ENCODE measurements around the gene KCTD14. TPM values are rescaled to one million over a fixed set of nuclear protein-coding genes. Genes with fewer than 3 reads are reported as not detected.

The KCTD14 gene
- total and polyA plus RNA-seq, 9 of the 15 experiments (the other 6 are each of a cell fraction or from before 2014, with no cell fraction given), result 0.04 to 0.30 (median 0.11) TPM; not detected in 2

DNA sequence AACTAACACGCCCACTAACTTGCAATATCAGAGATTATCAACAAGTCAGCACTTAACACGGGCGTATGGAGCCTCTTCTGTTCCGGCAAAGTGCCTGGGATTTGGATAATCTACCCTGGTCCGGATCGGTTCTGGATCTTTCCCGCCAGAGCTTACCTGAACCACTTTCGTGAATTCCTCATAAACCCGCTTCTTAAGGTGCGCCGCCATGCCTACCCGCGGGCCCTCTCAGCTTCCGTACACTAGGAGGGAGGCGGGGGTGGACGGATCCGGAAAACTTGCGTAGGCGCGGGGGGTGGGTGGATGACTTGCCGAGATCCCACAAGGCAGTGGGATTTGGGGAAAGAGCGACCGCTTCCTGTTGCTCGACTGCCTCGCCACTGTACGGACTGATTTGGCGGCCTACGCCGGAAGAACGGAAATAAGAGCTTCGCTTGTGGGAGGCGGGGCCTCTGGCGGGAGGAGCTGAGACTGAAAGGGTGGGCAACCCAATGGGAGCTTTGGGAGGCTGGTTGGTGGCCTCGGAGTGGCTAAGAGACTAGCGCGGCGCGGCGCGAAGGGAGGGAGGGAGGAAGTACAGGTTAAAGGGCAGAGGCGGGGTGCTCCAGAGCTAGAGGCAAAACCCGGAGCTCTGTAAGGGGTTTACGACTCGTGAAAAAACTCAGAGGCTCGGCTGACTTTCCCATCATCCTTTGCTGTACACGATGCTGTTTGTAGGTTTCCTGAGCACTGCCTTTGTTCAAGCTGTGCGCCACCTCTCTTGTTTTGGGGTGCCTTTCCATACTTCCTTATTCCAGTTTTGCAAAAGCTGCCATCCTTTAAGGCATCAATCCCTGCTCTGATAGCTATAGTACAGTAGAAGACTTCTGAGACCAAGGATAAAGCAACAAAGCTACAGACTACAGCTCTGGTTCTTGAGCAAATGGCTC, 28.4 kb downstream of the KCTD14 start, which contains the start of gene INTS4 (continued):
- 0 out of 2 replicates have a peak, but pooled peaks have one; percentile 20 for TF ChIP-seq NR1H2 (CRISPR knock-in tag; IDR thresholded peaks at IDR 0.05)
- TF ChIP-seq HSF4 (CRISPR knock-in tag; IDR thresholded peaks at IDR 0.05; ENCODE audit: borderline replicate concordance), result 0 out of 2 replicates have a peak, but pooled peaks have one; percentile 46
- no peak for TF ChIP-seq ZNF79 (CRISPR knock-in tag; IDR thresholded peaks at IDR 0.05; ENCODE audit: low read depth)
- TF ChIP-seq MBD2 (IDR thresholded peaks at IDR 0.05; ENCODE audit: borderline replicate concordance, low read depth), result peak; percentile 93
- 0 out of 2 replicates have a peak, but pooled peaks have one; percentile 33 for TF ChIP-seq ZNF232 (CRISPR knock-in tag; IDR thresholded peaks at IDR 0.05)
- TF ChIP-seq, protein P1, sequence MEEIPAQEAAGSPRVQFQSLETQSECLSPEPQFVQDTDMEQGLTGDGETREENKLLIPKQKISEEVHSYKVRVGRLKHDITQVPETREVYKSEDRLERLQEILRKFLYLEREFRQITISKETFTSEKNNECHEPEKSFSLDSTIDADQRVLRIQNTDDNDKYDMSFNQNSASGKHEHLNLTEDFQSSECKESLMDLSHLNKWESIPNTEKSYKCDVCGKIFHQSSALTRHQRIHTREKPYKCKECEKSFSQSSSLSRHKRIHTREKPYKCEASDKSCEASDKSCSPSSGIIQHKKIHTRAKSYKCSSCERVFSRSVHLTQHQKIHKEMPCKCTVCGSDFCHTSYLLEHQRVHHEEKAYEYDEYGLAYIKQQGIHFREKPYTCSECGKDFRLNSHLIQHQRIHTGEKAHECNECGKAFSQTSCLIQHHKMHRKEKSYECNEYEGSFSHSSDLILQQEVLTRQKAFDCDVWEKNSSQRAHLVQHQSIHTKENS (CRISPR knock-in tag; IDR thresholded peaks at IDR 0.05), result peak; percentile 34; the same call in 1 of the 2 replicates
- no peak for TF ChIP-seq ZNF184 (CRISPR knock-in tag; IDR thresholded peaks at IDR 0.05)
- 0 out of 2 replicates have a peak, but pooled peaks have one; percentile 8 for TF ChIP-seq SMC3 (conservative IDR thresholded peaks at IDR 0.05; ENCODE audit: insufficient read depth, low read depth, low read length)
- TF ChIP-seq TBP (optimal IDR thresholded peaks at IDR 0.05; ENCODE audit: low read depth, low read length), result peak; percentile 89
- TF ChIP-seq, protein P2, sequence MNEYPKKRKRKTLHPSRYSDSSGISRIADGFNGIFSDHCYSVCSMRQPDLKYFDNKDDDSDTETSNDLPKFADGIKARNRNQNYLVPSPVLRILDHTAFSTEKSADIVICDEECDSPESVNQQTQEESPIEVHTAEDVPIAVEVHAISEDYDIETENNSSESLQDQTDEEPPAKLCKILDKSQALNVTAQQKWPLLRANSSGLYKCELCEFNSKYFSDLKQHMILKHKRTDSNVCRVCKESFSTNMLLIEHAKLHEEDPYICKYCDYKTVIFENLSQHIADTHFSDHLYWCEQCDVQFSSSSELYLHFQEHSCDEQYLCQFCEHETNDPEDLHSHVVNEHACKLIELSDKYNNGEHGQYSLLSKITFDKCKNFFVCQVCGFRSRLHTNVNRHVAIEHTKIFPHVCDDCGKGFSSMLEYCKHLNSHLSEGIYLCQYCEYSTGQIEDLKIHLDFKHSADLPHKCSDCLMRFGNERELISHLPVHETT (CRISPR knock-in tag; conservative IDR thresholded peaks at IDR 0.05 in 1 of 2, IDR thresholded peaks at IDR 0.05 in 1 of 2), result peak in 1 of 2 experiments; percentile 98; a peak in 2 of 4 replicates
- peak; percentile 71 for TF ChIP-seq MGA (IDR thresholded peaks at IDR 0.05)
